Lower leg skin (tissue), 4 donors: Measurements from ENCODE around the gene HIPK2. TPM values are rescaled to one million over a fixed set of nuclear protein-coding genes. Genes with fewer than 3 reads are reported as not detected.

Experiments
- DNase-seq, 2 donors: peaks; one replicate each; pipeline ENCODE4 v3.0.0-alpha.2; 2019; ENCODE audit warnings: low spot score in 2 of 2
- H3K4me3 ChIP-seq: fragments of 200-600 bp; sonication (generic); 2 replicates; pipeline ENCODE4 v1.5.1; 2017; ENCODE audit warnings: mild to moderate bottlenecking, low read depth; ENCODE audit not compliant: poor library complexity, severe bottlenecking
- CTCF ChIP-seq, 3 donors: fragments of 450-650 bp; IDR thresholded peaks; one replicate each; pipeline ENCODE4 v1.5.1; 2016; ENCODE audit warnings: antibody characterized with exemption in 3 of 3, mild to moderate bottlenecking in 3 of 3, moderate library complexity in 2 of 3
- POLR2A ChIP-seq, 2 donors: fragments of 450-650 bp; IDR thresholded peaks; one replicate each; pipeline ENCODE4 v1.6.1; 2016 to 2017; ENCODE audit warnings: antibody characterized with exemption in 2 of 2, mild to moderate bottlenecking in 1 of 2, moderate library complexity in 1 of 2
- WGBS, 2 donors: methylation state at CpG; one replicate each; pipeline ENCODE4 v1.1.5; 2018; 5-methylcytosine and 5-hydroxymethylcytosine counted together
- intact Hi-C: fragments of 100-400 bp; cut with DNase I; formaldehyde crosslinking; loops from one replicate; pipeline ENCODE4 v1.15.0; 2023; ENCODE audit warnings: low total_unique reads
- total RNA-seq, 4 donors: library from RNA; depleted of rRNA; stranded (reverse); fragments of >200 nt; gene quantifications; one replicate each; pipeline ENCODE4 v1.1.0, GENCODE V29; 2016

Gene HIPK2
- total RNA-seq, 4 donors from 2014 or later: 4.5 to 14.9 (median 10.4) TPM

DNA sequence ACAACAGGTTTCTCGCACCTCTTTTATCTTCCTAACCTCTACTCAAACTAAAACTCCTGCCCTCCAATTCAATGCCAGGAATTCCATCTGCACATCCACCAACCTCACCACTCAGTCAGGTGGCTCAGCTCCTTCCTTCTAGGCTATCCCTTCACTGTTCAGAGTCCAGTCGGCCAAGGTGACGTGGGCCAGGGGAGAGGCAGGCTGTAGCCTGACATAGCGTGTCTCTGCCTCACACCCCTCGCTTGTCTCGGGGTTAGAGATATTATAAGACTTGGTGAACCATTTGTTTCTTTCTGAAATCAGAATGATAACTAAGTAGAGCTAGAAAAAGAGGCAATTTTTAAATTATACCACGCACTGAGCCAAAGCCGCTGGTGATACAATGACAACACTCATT is 31.1 kb downstream of the HIPK2 start:
- intact Hi-C loops: no loop called here

DNA sequence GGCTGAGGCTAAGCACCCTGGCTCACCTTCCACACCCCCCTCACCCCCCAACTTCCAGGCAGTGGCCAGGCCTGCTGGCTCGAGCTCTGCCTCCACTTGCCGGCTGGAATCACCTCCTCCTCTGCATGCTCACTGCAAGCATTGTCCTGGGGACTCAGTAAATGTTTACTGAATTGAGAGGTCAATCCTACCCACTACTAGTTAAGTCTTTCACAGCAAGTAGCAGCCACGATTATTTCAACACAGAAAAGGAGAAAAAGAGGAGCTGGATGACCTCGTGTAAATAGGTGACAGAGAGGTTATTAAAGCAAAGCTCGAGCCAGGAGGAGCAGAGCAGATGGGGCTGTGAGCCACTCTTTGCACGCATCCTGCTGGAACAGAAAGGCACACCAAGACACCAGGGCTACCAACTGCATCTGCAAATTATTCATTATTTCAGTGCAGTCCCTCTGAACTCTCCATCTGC is 32.1 kb downstream of the HIPK2 start:
- intact Hi-C loops: no loop called here
- TF ChIP-seq CTCF (IDR thresholded peaks at IDR 0.05) (no peak), POLR2A (IDR thresholded peaks at IDR 0.05) (no peak)
- 60 to 67% methylated on average over 6 of the region's 6 CpGs for WGBS, 2 donors
- no peak overlapping the region for H3K4me3 ChIP-seq
- DNase-seq: peak in 1 of 2 donors; percentile 39

More for the DNA sequence above, 31.1 kb downstream of the HIPK2 start:
- 93 to 95% methylated on average over 8 of the region's 8 CpGs for WGBS, 2 donors
- no peak for DNase-seq
- no peak for TF ChIP-seq CTCF (IDR thresholded peaks at IDR 0.05)
- no peak for TF ChIP-seq POLR2A (IDR thresholded peaks at IDR 0.05)
- H3K4me3 ChIP-seq: no peak overlapping the region

DNA sequence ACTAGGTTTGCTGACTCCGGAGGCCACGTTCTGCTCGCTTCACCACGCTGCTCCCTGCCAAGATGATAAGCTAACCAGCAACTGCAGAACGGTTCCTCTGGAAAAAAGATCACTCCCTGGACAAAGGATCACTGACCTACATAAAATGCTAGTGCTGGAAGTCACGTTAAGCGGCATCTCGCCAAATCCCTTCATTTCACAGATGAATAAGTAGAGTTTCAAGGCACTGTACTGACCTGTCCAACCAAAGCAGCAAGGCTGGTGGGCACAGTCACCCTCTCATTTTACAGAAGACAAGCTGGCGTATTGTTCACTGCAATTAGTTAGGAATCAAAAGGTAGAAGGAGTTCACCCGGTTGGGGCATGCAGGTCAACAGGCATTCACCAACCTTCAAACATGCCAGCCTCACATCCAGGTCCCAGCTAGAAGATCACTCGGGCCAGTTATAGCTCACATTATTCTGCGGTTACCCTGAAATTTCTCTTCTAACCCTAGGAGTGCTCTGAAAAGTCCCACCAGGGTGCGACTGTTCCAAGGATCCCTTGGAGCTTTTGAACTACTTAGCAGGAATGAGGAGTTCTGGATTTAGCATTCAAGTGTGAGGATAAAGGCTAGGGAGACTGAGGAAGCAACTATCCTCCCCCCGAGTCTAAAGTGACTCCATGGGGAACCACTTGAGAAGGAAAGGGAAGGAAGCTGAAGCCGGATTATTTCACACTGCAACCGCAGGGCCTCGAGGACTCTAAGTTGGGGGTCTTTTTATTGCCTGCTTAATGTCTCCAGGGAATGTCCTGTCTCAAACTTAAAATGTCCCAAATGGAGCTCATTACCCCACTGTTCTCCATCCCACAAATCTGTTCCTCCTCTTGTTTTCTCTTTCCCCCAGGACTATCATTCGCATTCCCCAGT is 32.8 kb downstream of the HIPK2 start:
- intact Hi-C loops: no loop called here
- peak in 1 of 2 donors; percentile 50 for DNase-seq
- TF ChIP-seq CTCF (IDR thresholded peaks at IDR 0.05): no peak
- TF ChIP-seq POLR2A (IDR thresholded peaks at IDR 0.05): no peak
- WGBS, 2 donors: 88 to 90% methylated on average over 18 of the region's 18 CpGs
- no peak overlapping the region for H3K4me3 ChIP-seq

DNA sequence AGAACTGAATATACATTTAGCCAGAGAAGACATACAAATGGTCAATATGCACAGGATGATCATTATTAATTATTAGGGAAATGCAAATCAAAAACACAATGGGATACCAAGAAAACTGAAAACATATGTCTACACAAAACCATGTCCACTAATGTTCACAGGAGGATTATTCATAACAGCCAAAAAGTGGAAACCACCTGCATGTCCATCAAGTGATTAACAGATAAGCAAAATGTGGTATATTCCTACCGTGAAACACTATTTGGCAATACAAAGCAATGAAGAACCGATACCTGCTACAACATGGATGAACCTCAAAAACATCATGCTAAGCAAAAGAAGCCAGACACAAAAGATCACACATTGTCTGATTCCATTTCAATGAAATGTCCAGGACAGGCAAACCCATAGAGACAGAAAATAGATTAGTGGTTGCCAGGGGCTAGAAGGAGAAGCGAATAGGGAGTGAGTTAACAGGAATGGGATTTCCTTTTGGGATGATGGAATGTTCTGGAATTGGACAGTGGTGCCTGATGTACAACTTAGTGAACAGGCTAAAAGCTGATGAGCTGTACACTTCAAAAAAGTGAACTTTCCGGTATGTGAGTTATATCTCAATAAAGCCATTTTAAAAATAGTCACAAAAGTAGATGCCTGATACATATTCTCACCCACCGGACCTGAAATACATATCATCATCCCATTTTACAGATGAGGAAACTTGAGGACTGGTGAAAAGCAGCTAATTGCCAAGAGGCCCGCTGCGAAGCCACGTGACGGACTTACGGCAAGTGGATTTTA is 33.6 kb downstream of the HIPK2 start:
- 93 to 96% methylated on average over 10 of the region's 10 CpGs for WGBS, 2 donors
- no peak for TF ChIP-seq POLR2A (IDR thresholded peaks at IDR 0.05)
- TF ChIP-seq CTCF (IDR thresholded peaks at IDR 0.05): no peak
- no peak overlapping the region for H3K4me3 ChIP-seq
- intact Hi-C loops: no loop called here
- no peak for DNase-seq

GRCh38 chr7:139743267-139743966 is 34.4 kb downstream of the HIPK2 start:
- WGBS, 2 donors: 71 to 89% methylated on average over 2 of the region's 2 CpGs
- intact Hi-C loops: no loop called here
- DNase-seq: peak in 1 of 2 donors; percentile 39
- no peak overlapping the region for H3K4me3 ChIP-seq
- TF ChIP-seq CTCF (IDR thresholded peaks at IDR 0.05) (no peak), POLR2A (IDR thresholded peaks at IDR 0.05) (no peak)
